HG02885 (cell line): Measurements from ENCODE around the gene PTCH1.

Source experiments
- ATAC-seq: cut with Tn5 transposase; IDR thresholded peaks from one replicate; pipeline ENCODE4 v1.9.1; 2021; ENCODE audit warnings: mild to moderate bottlenecking; ENCODE audit not compliant: unreplicated experiment, poor library complexity

The PTCH1 gene

GRCh38 chr9:95499847-95500246 is 16.9 kb downstream of the PTCH1 start:
- ATAC-seq = no peak

GRCh38 chr9:95499046-95499676 is 17.6 kb downstream of the PTCH1 start:
- ATAC-seq = no peak

GRCh38 chr9:95498641-95499040 is 18.1 kb downstream of the PTCH1 start:
- no peak for ATAC-seq

GRCh38 chr9:95497772-95498171 is 19.0 kb downstream of the PTCH1 start:
- no peak for ATAC-seq

- ATAC-seq = no peak
These were observed 20.1 kb downstream of the PTCH1 start for GRCh38 chr9:95496687-95497086.

GRCh38 chr9:95495961-95496360 is 20.8 kb downstream of the PTCH1 start:
- no peak for ATAC-seq

GRCh38 chr9:95495529-95495928 is 21.2 kb downstream of the PTCH1 start:
- no peak for ATAC-seq

GRCh38 chr9:95494416-95495371 is 22.1 kb downstream of the PTCH1 start:
- peak; percentile 89 for ATAC-seq

GRCh38 chr9:95494022-95494415 is 22.8 kb downstream of the PTCH1 start:
- no peak for ATAC-seq

GRCh38 chr9:95493402-95493801 is 23.4 kb downstream of the PTCH1 start:
- no peak for ATAC-seq

GRCh38 chr9:95491543-95492320 is 25.0 kb downstream of the PTCH1 start:
- ATAC-seq = no peak

GRCh38 chr9:95488954-95489353 is 27.8 kb downstream of the PTCH1 start:
- no peak for ATAC-seq

GRCh38 chr9:95486318-95486717 is 30.5 kb downstream of the PTCH1 start:
- ATAC-seq = no peak

- no peak for ATAC-seq
These were observed 32.5 kb downstream of the PTCH1 start for GRCh38 chr9:95484225-95484624.

- ATAC-seq = no peak
These were observed 33.3 kb downstream of the PTCH1 start for GRCh38 chr9:95483431-95483830.

GRCh38 chr9:95482621-95483020 is 34.1 kb downstream of the PTCH1 start:
- ATAC-seq = no peak

- ATAC-seq = no peak
These were observed 35.8 kb downstream of the PTCH1 start for GRCh38 chr9:95481000-95481399.

- no peak for ATAC-seq
These were observed 36.4 kb downstream of the PTCH1 start for GRCh38 chr9:95480346-95480745.

- no peak for ATAC-seq
These were observed 37.4 kb downstream of the PTCH1 start for GRCh38 chr9:95479330-95479729.

- no peak for ATAC-seq
These were observed 38.4 kb downstream of the PTCH1 start for GRCh38 chr9:95478335-95478734.

GRCh38 chr9:95477885-95478284 is 38.9 kb downstream of the PTCH1 start:
- ATAC-seq = no peak
